Parathyroid adenoma (tissue), 2 donors: ENCODE data around the gene PSEN1.

Experiments
- H2AFZ ChIP-seq: fragments of 300-600 bp; sonication (generic); one replicate; pipeline ENCODE4 v1.7.0; 2017; ENCODE audit warnings: antibody characterized with exemption, mild to moderate bottlenecking
- H3K27ac ChIP-seq: fragments of 300-600 bp; sonication (generic); one replicate; pipeline ENCODE4 v1.7.0; 2017
- H3K27me3 ChIP-seq: fragments of 300-600 bp; sonication (generic); one replicate; pipeline ENCODE4 v1.7.0; 2017; ENCODE audit warnings: low read length; ENCODE audit not compliant: control insufficient read depth, insufficient read depth
- H3K36me3 ChIP-seq: fragments of 300-600 bp; sonication (generic); one replicate; pipeline ENCODE4 v1.7.0; 2017; ENCODE audit warnings: low read length; ENCODE audit not compliant: control insufficient read depth, insufficient read depth
- H3K4me1 ChIP-seq: fragments of 300-600 bp; sonication (generic); one replicate; pipeline ENCODE4 v1.7.0; 2017; ENCODE audit warnings: control low read depth
- H3K4me2 ChIP-seq: fragments of 300-600 bp; sonication (generic); one replicate; pipeline ENCODE4 v1.7.0; 2017; ENCODE audit warnings: low read length
- H3K4me3 ChIP-seq: fragments of 300-600 bp; sonication (generic); one replicate; pipeline ENCODE4 v1.7.0; 2017; ENCODE audit warnings: low read depth, low read length
- H3K79me2 ChIP-seq: fragments of 300-600 bp; sonication (generic); one replicate; pipeline ENCODE4 v1.7.0; 2017; ENCODE audit warnings: control low read depth
- H3K9ac ChIP-seq: fragments of 300-600 bp; sonication (generic); one replicate; pipeline ENCODE4 v1.7.0; 2017; ENCODE audit warnings: mild to moderate bottlenecking
- H3K9me3 ChIP-seq: fragments of 300-600 bp; sonication (generic); one replicate; pipeline ENCODE4 v1.7.0; 2017; ENCODE audit warnings: low read length; ENCODE audit not compliant: control insufficient read depth
- CTCF ChIP-seq: fragments of 300-600 bp; sonication (generic); IDR thresholded peaks from one replicate; pipeline ENCODE4 v1.7.0; 2017; ENCODE audit warnings: antibody characterized with exemption, mild to moderate bottlenecking
- donor health status: primary hyperparathyroidism.

The PSEN1 gene

GRCh38 chr14:73211251-73212040 lies 75.1 kb downstream of the PSEN1 start:
- Histone ChIP-seq H2AFZ (no peak overlapping the region), H3K9ac (no peak overlapping the region), H3K27ac (no peak overlapping the region), H3K4me3 (no peak overlapping the region), H3K79me2 (no peaks in the 10 kb centered on the region), H3K4me2 (no peak overlapping the region), H3K9me3 (no peaks in the 10 kb centered on the region), H3K4me1 (no peaks in the 10 kb centered on the region), H3K27me3 (no peaks in the 10 kb centered on the region), H3K36me3 (no peaks in the 10 kb centered on the region)
- TF ChIP-seq CTCF = no peak

GRCh38 chr14:73216030-73216429 lies 79.7 kb downstream of the PSEN1 start:
- no peaks in the 10 kb centered on the region for H3K36me3 ChIP-seq

GRCh38 chr14:73217411-73217810 lies 81.1 kb downstream of the PSEN1 start:
- no peak for TF ChIP-seq CTCF
- no peaks in the 10 kb centered on the region for H3K36me3 ChIP-seq
- H3K27me3 ChIP-seq = no peaks in the 10 kb centered on the region
- H3K79me2 ChIP-seq = no peaks in the 10 kb centered on the region
- H3K9ac ChIP-seq = no peak overlapping the region
- no peaks in the 10 kb centered on the region for H3K4me1 ChIP-seq
- no peak overlapping the region for H3K27ac ChIP-seq
- H3K9me3 ChIP-seq = no peaks in the 10 kb centered on the region
- H2AFZ ChIP-seq = no peak overlapping the region
- no peak overlapping the region for H3K4me2 ChIP-seq
- no peak overlapping the region for H3K4me3 ChIP-seq

More at GRCh38 chr14:73216030-73216429, 79.7 kb downstream of the PSEN1 start:
- H3K9me3 ChIP-seq = no peaks in the 10 kb centered on the region
- H2AFZ ChIP-seq = no peak overlapping the region
- H3K4me3 ChIP-seq = no peak overlapping the region
- H3K9ac ChIP-seq = no peak overlapping the region
- H3K27me3 ChIP-seq = no peaks in the 10 kb centered on the region
- H3K4me2 ChIP-seq = no peak overlapping the region
- no peaks in the 10 kb centered on the region for H3K79me2 ChIP-seq
- TF ChIP-seq CTCF = no peak
- H3K4me1 ChIP-seq = no peaks in the 10 kb centered on the region
- H3K27ac ChIP-seq = no peak overlapping the region

GRCh38 chr14:73220061-73220460 lies 83.8 kb downstream of the PSEN1 start:
- Histone ChIP-seq H3K4me2 (no peak overlapping the region), H3K9ac (no peak overlapping the region), H2AFZ (no peak overlapping the region), H3K4me1 (no peaks in the 10 kb centered on the region), H3K4me3 (no peak overlapping the region), H3K79me2 (no peaks in the 10 kb centered on the region), H3K27ac (no peak overlapping the region), H3K9me3 (no peaks in the 10 kb centered on the region), H3K36me3 (no peaks in the 10 kb centered on the region), H3K27me3 (no peaks in the 10 kb centered on the region)
- no peak for TF ChIP-seq CTCF

- no peak overlapping the region for H3K9ac ChIP-seq
- H3K4me2 ChIP-seq = no peak overlapping the region
- no peaks in the 10 kb centered on the region for H3K4me1 ChIP-seq
- H3K9me3 ChIP-seq = no peaks in the 10 kb centered on the region
- no peaks in the 10 kb centered on the region for H3K27me3 ChIP-seq
- H3K79me2 ChIP-seq = no peaks in the 10 kb centered on the region
- no peak overlapping the region for H2AFZ ChIP-seq
- H3K4me3 ChIP-seq = no peak overlapping the region
- no peaks in the 10 kb centered on the region for H3K36me3 ChIP-seq
- no peak overlapping the region for H3K27ac ChIP-seq
- TF ChIP-seq CTCF = no peak
These were observed 84.3 kb downstream of the PSEN1 start for GRCh38 chr14:73220634-73221033.
